Left colon (tissue), 2 donors: ENCODE results near the gene CD200R1. TPM values are rescaled to one million over a fixed set of nuclear protein-coding genes. Genes with fewer than 3 reads are reported as not detected.

Source experiments
- ATAC-seq: fragments of 200-7000 bp; cut with Tn5 transposase; one replicate; pipeline ENCODE4 v1.9.1; 2020; ENCODE audit warnings: mild to moderate bottlenecking, moderate library complexity
- DNase-seq, 2 donors: peaks; one replicate each; pipeline ENCODE4 v3.0.0-alpha.2; 2020
- intact Hi-C, 2 donors: fragments of 100-400 bp; cut with DNase I in 1 of 2; cut with micrococcal nuclease in 1 of 2; formaldehyde crosslinking; loops; one replicate each; pipeline versions ENCODE4 v1.11.2 to v1.14.0; 2022; cut with DNase I, micrococcal nuclease
- total RNA-seq, 2 donors: library from RNA; stranded (reverse); fragmentation: NEBNext Ultra II Directional; extraction: Animal tissue kit (Norgen Biotek cat#: 25700); gene quantifications; one replicate each; pipeline ENCODE4 v1.2.1, GENCODE V29; 2021
- donor health status: DM: no; HTN: no; CAD: no.
- donor health status: DM: yes; HTN: yes; CAD: no.

CD200R1 gene
- total RNA-seq, 2 donors from 2014 or later: 0.49 to 1.6 TPM

DNA sequence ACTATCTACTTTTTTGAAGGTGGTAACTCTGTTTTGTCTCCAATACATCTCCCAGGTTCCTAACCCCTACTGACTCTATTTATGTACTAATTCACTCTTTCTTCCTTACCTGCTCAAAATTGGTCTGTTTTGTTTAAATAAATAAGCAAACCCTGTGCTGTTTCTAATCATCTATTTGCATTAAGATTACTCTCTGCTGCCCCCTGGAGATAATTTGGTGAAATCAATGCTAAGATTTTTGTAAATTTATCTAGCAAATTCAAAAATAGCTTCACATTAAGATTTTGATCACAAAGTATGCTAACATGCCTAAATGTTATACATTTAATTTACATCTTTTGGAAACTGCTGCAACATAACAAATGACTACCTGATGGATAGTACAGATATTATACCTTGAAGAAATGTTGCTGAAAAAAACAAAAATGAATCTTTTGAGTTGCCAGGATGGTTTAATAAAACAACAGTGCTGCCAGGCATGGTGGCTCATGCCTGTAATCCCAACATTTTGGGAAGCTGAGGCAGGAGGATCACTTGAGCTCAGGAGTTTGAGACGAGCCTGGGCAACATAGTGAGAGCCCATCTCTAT lies 4.4 kb upstream of the CD200R1 start:
- intact Hi-C loops: loop anchor here in 1 of 2 donors (5.0 to 10.0 kb wide), 2 partner anchors 245 to 332 kb away; no protein-coding TSS in a partner anchor
- ATAC-seq: no peak

DNA sequence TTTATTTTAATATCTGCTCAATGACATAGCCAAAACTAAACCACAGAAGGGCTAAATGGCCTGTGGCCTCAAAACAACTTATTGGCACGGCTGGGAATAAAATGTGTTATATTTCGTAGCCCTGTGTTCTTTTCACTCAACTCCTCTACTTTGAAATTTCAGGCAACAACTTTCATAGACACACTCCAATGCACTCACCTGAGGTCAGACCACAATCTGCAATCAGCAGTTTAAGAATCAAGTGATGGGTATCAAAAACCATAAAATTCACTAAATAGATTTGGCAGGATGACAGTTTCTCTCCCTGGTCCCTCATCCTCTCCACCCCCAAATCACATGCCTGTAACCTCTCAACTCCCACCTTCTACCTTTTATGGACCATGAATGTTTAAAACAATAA lies 2.0 kb upstream of the CD200R1 start:
- DNase-seq: no peak
- intact Hi-C loops: loop anchor here in 1 of 2 donors (5.0 to 10.0 kb wide), 2 partner anchors 242 to 330 kb away; no protein-coding TSS in a partner anchor

More for the DNA sequence above, 4.4 kb upstream of the CD200R1 start:
- DNase-seq: no peak

DNA sequence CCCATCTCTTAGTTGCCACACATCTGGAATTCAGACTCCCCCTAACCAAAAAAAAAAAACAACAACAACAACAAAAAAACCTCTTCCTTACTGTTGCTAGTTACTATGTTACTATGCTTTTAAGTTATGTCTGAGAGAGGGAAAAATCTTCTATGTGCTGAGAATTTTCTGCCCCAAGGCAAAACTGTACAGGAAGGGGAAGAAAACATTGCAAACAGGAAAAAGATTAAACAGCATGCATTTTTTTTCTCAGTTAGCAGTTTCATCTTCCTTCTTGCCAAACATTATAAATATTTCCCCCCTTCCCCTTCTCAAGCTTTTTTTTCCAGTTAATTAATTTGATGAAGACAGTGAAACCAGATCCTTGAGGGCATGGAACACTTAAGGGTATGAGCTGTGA lies 1.1 kb upstream of the CD200R1 start:
- no peak for ATAC-seq
- intact Hi-C loops: loop anchor here in 1 of 2 donors (5.0 to 10.0 kb wide), 2 partner anchors 241 to 329 kb away; no protein-coding TSS in a partner anchor

More for the DNA sequence above, 2.0 kb upstream of the CD200R1 start:
- ATAC-seq: no peak

DNA sequence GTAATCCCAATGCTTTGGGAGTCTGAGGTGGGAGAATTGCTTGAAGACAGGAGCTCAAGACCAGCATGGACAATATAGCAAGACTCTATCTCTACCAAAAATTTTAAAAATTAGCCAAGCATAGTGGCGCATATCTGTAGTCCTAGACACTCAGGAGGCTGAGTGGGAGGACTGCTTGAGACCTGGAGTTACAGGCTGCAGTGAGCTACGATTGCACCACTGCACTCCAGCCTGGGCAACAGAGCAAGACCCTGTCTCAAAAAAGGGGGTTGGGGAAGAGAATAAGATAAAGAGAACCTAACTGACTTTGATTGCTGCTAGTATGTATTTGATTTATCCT lies 755 bp downstream of the CD200R1 start:
- no peak for DNase-seq
- ATAC-seq: no peak
- intact Hi-C loops: loop anchor here in 1 of 2 donors (10.0 kb wide), 1 partner anchor 239 kb away; no protein-coding TSS in a partner anchor

More for the DNA sequence above, 1.1 kb upstream of the CD200R1 start:
- DNase-seq: no peak

DNA sequence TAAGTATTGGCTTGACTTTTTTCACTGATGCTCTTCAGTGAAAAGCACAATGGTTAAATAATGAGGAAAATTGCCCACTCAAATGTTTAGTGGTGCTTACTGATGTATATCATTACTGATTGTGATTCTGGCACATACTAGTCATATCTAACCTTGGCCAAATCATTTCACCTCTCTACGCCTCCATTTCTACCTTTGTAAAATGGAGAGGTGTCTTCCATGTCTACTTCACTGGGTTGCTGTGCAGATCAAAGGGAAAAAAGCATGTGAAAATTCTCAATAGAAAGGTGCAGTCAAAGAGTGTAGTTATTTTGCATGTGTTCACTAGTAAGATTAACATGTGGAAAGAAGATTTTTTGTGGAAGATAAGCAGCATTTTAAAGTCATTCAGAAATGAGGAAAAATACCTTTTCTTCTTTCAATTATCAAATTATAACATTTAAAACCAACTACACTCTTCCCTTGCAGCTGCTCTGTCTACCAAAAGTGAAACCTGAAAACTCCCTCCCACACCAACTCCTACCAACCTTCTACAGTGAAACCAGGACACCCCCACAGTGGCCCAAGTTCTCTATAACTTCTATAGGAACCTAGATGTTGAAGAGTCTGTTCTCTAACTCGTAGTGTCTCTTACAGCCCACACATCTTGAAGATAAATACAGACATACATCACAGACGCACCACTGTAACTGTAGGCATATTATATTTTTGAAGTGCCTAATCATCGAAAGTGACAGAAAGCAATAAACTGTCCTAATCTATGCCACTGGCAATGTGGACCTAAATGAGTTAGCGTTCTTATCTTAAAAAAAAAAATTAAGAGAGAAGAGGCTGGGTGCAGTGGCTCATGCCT lies 1.4 kb downstream of the CD200R1 start:
- intact Hi-C loops: loop anchor here in 1 of 2 donors (10.0 kb wide), 1 partner anchor 239 kb away; no protein-coding TSS in a partner anchor
- ATAC-seq: no peak
- peak in 1 of 2 donors; percentile 19 for DNase-seq

DNA sequence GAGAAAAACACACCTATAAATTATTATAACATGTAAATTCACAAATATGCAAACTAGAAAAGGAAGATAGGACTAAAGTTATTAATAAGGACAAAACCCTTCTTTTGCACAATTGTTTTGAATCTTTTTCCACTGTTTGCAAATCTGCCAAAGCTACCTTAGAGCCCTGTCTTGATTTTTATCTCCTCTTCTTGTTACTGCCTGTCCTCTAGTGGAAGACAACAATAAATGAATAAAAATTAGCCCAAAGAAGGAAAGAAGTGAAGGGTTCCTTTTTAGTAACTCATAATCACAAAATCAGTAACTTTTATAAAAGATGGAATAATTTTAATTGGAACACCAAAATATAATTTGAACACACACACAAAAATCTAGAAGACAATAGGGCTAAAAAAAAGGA lies 2.7 kb downstream of the CD200R1 start:
- no peak for ATAC-seq
- no peak for DNase-seq
- intact Hi-C loops: loop anchor here in 1 of 2 donors (10.0 kb wide), 1 partner anchor 237 kb away; no protein-coding TSS in a partner anchor

DNA sequence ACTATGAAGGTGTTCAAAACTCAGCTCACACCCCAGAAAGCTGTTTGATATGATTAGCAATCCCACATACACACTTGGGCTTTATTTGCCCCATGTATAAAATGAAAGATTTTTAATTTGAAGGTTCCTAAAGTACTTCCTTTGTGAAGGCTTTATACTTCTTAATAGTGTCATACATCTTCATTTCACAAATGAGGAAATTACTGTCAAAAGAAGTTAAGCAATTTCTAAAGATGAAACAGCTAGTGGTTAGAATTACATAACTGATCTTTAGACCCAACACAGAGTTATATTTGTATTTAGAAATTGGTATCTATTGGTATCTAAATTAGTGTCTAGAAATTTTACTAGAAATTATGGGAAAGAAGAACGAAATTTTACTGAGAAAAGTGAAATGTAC lies 7.1 kb downstream of the CD200R1 start:
- no peak for ATAC-seq
- intact Hi-C loops: no loop called here
- no peak for DNase-seq

DNA sequence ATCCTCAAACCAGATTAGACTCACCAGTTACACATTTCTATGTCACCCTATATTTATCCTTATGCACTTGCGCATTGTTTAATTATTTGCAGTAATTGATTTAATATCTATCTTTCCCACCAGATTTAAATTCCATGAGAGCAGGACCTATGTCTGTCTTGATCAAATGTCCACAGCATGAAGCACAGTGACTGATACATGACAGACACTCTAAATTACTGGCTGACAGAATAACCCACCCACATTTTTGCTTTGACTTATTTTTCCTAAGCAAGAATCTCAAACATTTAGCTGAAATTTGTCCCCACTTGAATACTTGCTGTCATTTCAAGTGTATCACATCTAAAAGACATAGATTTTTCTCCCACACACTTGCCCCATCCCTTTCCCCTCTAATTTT lies 7.5 kb downstream of the CD200R1 start:
- intact Hi-C loops: no loop called here

DNA sequence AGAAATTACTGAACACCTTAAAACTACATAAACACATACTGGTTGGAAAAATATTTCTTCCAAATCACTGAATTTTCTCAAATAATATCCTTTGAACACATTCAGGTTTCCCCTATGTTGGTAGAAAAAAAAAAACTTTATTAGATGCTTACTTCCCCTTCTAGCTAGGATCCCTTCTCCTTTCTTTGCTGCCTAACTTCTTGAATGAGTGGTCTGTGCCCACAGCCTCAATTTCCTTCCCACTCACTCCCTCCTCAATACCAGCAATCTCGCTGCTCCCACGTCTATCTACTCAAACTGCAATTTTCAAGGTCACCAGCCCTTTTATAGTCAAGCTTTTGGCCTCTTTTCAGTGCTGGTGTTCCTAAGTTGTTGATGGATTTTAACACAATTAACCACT lies 8.3 kb downstream of the CD200R1 start:
- no peak for ATAC-seq
- DNase-seq: no peak
- intact Hi-C loops: no loop called here

More for the DNA sequence above, 7.5 kb downstream of the CD200R1 start:
- DNase-seq: no peak
- ATAC-seq: no peak

DNA sequence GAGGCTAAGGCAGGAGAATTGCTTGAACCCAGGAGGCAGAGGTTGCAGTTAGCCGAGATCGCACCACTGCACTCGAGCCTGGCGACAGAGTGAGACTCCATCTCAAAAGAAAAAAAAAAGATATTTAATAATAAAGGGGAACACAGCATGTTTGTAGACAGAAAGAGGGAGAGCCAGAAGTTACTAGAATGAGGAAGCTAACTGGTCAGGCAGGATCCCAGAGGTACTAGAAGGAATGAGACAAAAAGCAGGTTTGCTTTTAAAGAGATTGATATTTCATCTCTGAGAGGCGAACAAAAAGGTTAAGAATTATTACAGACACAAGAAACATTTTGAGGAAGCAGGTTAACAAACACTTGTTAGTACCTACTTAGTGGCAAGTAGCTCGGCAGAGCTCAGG lies 9.2 kb downstream of the CD200R1 start:
- no peak for ATAC-seq
- no peak for DNase-seq
- intact Hi-C loops: no loop called here

DNA sequence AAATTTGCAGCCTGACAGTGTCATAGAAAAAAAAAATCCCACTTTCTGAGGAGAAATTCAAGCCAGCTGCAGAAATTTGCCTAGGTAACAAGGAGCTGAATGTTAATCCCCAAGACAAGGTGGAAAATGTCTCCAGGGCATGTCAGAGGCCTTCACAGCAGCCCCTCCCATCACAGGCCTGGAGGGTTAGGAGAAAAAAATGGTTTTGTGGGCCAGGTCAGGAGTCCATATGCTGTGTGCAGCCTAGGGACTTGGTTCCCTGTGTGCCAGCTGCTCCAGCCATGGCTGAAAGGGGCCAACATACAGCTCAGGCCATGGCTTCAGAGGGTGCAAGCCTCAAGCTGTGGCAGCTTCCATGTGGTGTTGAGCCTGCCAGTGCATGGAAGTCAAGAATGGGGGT lies 11.2 kb downstream of the CD200R1 start:
- ATAC-seq (no peak), DNase-seq (no peak)
- intact Hi-C loops: no loop called here

DNA sequence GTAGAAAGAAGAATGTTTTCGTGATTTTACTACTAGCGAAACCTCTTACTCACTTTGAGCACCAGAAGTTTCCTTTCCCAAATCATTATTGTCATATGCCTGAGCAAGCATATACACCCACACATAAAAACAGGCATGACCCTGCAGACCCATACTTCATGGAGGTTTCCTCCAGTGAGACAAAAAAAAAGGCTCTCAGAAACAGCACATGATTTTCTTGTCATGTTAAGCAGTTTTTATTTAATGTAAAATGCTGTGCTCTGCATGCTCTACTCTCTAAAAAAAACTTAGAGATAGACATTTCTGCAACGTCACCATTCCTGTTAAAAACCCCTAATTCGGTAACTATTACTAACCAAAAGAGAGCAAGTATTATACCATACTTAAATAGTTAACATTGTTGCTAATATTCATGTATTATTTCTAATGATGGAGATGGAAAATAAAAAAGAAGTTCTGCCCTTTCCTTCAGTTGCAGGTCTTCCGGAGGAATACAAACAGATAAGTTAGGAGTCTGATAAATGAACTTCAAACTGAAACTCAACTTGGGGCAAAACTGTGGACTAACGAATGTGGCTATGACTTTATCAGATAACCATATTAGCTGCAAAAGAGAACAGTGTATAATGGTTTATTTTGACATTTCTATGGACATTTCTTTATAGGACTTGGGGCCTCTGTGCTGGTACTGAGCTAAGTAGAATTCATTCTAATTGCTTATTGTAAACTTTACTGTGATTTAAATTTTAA lies 15.9 kb downstream of the CD200R1 start:
- intact Hi-C loops: no loop called here
- ATAC-seq (no peak), DNase-seq (no peak)

DNA sequence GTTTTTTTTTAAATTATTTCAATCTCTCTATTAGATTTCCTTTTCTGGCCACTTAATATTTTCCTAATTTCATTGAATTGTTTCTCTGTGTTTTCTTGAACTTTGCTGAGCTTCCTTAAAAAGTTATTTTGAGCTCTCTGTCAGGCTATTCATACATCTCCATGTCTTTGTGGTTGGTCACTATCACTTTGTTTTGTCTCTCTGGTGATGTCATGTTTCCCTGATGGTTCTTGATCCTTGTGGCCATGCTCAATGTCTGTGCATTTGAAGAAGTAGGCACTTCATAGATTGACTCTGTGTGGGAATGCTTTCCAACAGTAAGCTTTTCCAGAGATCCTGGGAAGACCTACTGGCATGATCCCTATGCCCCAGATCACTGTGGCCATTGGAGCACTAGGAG lies 18.6 kb downstream of the CD200R1 start:
- DNase-seq (no peak), ATAC-seq (no peak)
- intact Hi-C loops: no loop called here

DNA sequence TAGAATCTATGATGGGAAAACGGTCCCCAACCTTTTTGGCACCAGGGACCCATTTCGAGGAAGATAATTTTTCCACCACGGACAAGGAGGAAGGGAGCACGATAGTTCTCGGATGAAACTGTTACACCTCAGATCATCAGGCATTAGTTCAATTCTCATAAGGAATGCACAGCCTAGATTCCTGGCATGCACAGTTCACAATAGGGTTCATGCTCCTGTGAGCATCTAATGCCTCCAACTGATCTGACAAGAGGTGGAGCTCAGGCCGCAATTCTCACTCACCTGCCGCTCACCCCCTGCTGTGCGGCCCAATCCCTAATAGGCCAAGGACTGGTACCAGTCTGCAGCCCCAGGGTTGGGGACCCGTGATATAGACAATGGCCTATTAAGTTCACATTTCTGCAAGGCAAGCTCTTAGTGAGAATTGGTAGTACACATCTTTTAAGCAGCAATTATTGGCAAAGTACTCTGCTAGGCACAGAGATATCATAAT lies 26.5 kb downstream of the CD200R1 start:
- no peak for ATAC-seq
- DNase-seq: no peak
- intact Hi-C loops: no loop called here

DNA sequence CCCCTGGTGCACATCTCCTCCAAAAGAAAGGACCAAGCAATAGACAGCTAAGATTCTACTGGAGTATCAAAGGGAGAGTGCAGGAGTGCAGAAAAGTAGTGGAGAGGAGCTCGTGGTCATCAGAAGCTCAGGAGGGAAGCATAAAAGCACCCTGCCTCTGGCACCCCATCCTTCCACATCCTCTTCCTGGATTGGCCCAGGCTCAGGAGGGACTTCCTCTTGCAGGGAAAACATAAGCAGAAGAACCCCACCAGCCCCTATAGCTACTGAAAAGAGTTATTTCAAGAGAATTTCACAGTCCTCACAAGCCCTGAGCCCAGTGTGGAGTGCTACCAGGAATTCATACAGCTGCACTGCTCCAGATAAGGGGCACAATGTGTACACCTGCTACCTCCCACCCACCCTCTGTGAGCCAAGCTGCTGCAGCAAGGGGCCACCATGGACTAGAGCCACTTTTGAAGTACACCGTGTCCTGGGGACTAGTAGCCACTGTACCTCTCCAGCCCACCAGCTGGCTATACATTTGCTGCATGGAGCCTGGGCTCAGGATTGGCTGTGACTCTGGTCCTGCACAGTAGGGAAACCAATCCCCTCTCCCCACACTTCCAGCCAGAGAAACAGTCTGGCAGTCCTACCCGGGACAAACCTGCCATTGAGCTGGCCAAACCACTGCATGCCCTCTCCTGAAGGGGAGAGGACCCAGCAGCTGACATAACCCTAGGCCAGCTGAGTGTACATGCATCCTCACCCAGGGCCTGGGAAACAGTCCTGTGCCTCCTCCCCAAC lies 43.0 kb downstream of the CD200R1 start:
- ATAC-seq (no peak), DNase-seq (no peak)
- intact Hi-C loops: no loop called here

DNA sequence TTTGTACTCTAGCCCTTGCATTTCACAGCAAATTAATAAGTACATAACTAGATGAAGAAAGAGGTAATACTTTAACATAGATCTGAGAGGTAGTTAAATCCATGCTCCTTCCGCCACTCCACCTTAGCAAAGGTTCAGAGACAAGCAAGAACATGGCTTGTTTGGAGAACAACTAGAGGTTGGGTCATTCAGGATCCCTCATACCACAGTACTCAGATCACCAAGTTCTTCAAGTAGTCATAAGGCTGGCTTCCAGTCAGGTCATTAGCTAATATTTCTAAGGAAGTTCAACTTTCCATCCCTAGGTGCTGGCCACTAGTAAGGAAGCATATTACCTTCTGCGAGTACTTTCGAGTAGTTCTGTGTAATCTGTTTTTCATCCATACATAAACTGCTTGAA lies 44.1 kb downstream of the CD200R1 start:
- ATAC-seq: no peak
- intact Hi-C loops: no loop called here
- no peak for DNase-seq

DNA sequence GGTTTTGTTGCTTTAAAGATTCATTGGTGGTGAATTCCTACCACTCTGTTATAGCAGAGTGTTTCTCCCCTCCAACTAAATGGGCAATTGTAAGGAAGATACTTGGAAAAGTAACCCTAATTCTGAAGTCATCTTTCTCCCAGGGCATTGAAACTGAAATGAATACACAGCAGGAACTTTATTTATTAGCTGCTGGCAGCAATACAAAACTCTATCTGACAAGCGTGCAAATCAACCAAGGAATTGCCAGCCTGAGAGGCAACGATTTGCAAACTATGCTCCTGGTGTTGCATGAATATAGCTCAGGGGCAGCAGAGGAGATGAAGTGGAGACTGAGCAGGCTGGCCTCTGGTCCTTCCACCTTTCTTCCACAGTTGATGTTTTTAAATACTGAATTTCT lies 48.9 kb downstream of the CD200R1 start:
- intact Hi-C loops: no loop called here
- DNase-seq: no peak
- ATAC-seq: no peak

DNA sequence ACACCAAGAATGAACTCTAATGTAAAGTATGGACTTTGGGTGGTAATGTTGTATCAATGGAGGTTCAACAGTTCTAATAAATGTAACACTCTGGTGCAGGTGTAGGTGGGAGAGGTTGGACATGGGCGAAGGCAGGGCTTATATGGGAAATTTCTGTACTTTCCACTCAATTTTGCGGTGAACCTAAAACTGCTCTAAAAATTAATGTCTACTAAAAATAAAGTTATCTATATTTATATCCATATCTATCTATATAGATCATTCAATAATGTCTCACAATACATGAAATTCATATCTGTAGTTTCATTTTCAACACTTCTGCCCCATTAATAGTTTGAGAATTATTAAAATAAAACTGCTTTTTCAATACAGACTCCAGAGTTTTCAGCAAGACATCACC lies 49.3 kb downstream of the CD200R1 start:
- DNase-seq: no peak
- no peak for ATAC-seq
- intact Hi-C loops: no loop called here
